Testis (tissue), 3 donors: ENCODE measurements around the gene SDR39U1. TPM values are rescaled to one million over a fixed set of nuclear protein-coding genes. Genes with fewer than 3 reads are reported as not detected.

Experiments used
- DNase-seq: peaks from one replicate; pipeline ENCODE4 v3.0.0-alpha.2; 2019
- H3K27ac ChIP-seq, 2 donors: fragments of 200-600 bp; sonication (generic); one replicate each; pipeline ENCODE4 v1.5.1; 2019
- H3K27me3 ChIP-seq: fragments of 200-600 bp; sonication (generic); one replicate; pipeline ENCODE4 v1.5.1; 2019
- H3K36me3 ChIP-seq: fragments of 200-600 bp; sonication (generic); one replicate; pipeline ENCODE4 v1.5.1; 2017; ENCODE audit warnings: low read depth; ENCODE audit errors: missing control alignments
- H3K4me1 ChIP-seq: fragments of 200-600 bp; sonication (generic); one replicate; pipeline ENCODE4 v1.5.1; 2019
- H3K4me3 ChIP-seq, 2 donors: fragments of 200-600 bp; sonication (generic); one replicate each; pipeline ENCODE4 v1.5.1; 2017 to 2019
- H3K9me3 ChIP-seq: fragments of 200-600 bp; sonication (generic); one replicate; pipeline ENCODE4 v1.5.1; 2017
- POLR2A ChIP-seq: fragments of 450-650 bp; IDR thresholded peaks from one replicate; pipeline ENCODE4 v1.6.1; 2017; ENCODE audit warnings: antibody characterized with exemption, mild to moderate bottlenecking, moderate library complexity
- WGBS, 2 donors: methylation state at CpG; one replicate each; pipeline ENCODE4 v1.1.5; 2018; 5-methylcytosine and 5-hydroxymethylcytosine counted together
- intact Hi-C: fragments of 100-400 bp; cut with DNase I; formaldehyde crosslinking; loops from one replicate; pipeline ENCODE4 v1.15.1; 2023; ENCODE audit warnings: low total_unique reads
- polyA plus RNA-seq: library from polyadenylated mRNA; stranded (reverse); fragments of 350-450 nt; fragmentation: Illumina TruSeq; extraction: RNeasy Lipid Tissue Mini Kit (QIAGEN cat#74804); gene quantifications from one replicate; pipeline ENCODE4 v1.2.3, GENCODE V29; 2014; ENCODE audit warnings: low read depth, low replicate concordance; ENCODE audit not compliant: insufficient read depth
- total RNA-seq, 2 donors: library from RNA; depleted of rRNA; stranded (reverse); fragments of >200 nt; gene quantifications; one replicate each; pipeline ENCODE4 v1.2.3, GENCODE V29; 2016
- TF ChIP-seq, protein P1 (sequence below), 3 experiments: fragments of 450-650 bp in 2 of 3; fragments of 200-600 bp in 1 of 3; sonication (generic) in 1 of 3; IDR thresholded peaks; one replicate each; pipeline ENCODE4 v1.5.1; 2016 to 2019; ENCODE audit warnings: antibody characterized with exemption in 3 of 3, mild to moderate bottlenecking in 2 of 3, moderate library complexity in 1 of 3

The SDR39U1 gene
- total and polyA plus RNA-seq, 3 donors from 2014 or later: 76.6 to 86.1 (median 76.7) TPM

DNA sequence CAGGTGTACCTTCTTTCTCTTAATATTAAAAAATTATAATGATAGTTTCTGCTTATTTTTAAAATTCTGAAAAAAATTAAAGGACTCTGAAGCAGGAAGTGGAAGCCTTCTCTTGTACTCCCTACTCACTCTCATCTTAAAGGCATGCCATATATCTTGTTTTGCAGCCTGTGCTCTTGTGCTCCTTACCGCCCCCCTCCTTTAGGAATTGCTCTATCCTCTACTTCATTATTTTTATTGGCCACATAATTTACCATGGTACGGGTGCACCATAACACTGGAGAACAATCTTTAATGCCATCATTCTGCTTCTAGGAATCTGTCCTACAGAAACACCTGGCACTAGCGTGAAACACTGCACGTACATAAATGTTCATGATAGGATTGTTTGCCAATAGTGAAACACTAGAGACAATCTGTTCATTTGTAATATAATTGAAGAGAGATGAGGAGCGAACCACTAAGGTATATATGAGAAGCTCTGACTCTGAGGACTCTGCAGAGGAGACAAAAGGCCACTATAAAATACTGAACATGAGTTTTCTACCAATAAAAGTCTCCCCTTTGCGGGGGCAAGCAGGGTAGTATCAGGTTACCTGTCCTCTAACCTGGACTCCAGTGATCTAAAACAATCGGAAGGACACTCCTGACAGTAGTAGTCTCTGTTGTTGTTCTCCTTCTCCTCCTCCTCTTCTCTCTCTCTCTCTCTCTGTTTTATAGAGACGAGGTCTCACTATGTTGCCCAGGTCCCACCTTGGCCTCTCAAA lies 50.1 kb downstream of the SDR39U1 start:
- intact Hi-C loops: no loop called here
- Histone ChIP-seq H3K27ac (no peak overlapping the region), H3K36me3 (no peaks in the 10 kb centered on the region), H3K27me3 (no peaks in the 10 kb centered on the region), H3K4me1 (peaks cover 12% of the 10 kb centered on the region), H3K4me3 (no peak overlapping the region), H3K9me3 (no peaks in the 10 kb centered on the region)
- no peak for DNase-seq
- WGBS, 2 donors: 49 to 55% methylated on average over 8 of the region's 8 CpGs
- no peak for TF ChIP-seq POLR2A
- TF ChIP-seq, protein P1, sequence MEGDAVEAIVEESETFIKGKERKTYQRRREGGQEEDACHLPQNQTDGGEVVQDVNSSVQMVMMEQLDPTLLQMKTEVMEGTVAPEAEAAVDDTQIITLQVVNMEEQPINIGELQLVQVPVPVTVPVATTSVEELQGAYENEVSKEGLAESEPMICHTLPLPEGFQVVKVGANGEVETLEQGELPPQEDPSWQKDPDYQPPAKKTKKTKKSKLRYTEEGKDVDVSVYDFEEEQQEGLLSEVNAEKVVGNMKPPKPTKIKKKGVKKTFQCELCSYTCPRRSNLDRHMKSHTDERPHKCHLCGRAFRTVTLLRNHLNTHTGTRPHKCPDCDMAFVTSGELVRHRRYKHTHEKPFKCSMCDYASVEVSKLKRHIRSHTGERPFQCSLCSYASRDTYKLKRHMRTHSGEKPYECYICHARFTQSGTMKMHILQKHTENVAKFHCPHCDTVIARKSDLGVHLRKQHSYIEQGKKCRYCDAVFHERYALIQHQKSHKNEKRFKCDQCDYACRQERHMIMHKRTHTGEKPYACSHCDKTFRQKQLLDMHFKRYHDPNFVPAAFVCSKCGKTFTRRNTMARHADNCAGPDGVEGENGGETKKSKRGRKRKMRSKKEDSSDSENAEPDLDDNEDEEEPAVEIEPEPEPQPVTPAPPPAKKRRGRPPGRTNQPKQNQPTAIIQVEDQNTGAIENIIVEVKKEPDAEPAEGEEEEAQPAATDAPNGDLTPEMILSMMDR (IDR thresholded peaks at IDR 0.05): no peak

- no peak for DNase-seq
- H3K4me3 ChIP-seq: no peak overlapping the region
- peaks cover 12% of the 10 kb centered on the region for H3K4me1 ChIP-seq
- no peaks in the 10 kb centered on the region for H3K9me3 ChIP-seq
- intact Hi-C loops: no loop called here
- H3K27me3 ChIP-seq: no peaks in the 10 kb centered on the region
- H3K36me3 ChIP-seq: no peaks in the 10 kb centered on the region
- TF ChIP-seq POLR2A: no peak
- TF ChIP-seq, protein P1 (IDR thresholded peaks at IDR 0.05): no peak
- no peak overlapping the region for H3K27ac ChIP-seq
- 56 to 75% methylated on average over 6 of the region's 6 CpGs for WGBS, 2 donors
Observed at GRCh38 chr14:24390701-24391468, 51.7 kb downstream of the SDR39U1 start.

Other genes with a start within 250 kb of the SDR39U1 start
- 10 to 100 TPM; 45.0 to 50.0 TPM for gene TM9SF1, start 247.3 kb downstream of the SDR39U1 start, total RNA-seq
- 53.2 TPM for gene TM9SF1, start 247.3 kb downstream of the SDR39U1 start, polyA plus RNA-seq
- gene TSSK4, start 237.1 kb downstream of the SDR39U1 start, total RNA-seq: 10 to 100 TPM; 19.4 to 27.4 TPM
- gene TSSK4, start 237.1 kb downstream of the SDR39U1 start, polyA plus RNA-seq: 78.2 TPM
- gene CHMP4A, start 229.3 kb downstream of the SDR39U1 start, total RNA-seq: 100 to 1,000 TPM in 1 of 2 donors, 10 to 100 TPM in 1; 52.9 to 111 TPM
- gene CHMP4A, start 229.3 kb downstream of the SDR39U1 start, polyA plus RNA-seq: 56.3 TPM
- 10 to 100 TPM; 17.3 to 19.5 TPM for gene MDP1, start 226.7 kb downstream of the SDR39U1 start, total RNA-seq
- gene MDP1, start 226.7 kb downstream of the SDR39U1 start, polyA plus RNA-seq: 20.1 TPM
- 100 to 1,000 TPM in 1 of 2 donors, 10 to 100 TPM in 1; 94.6 to 110 TPM for gene NEDD8, start 210.4 kb downstream of the SDR39U1 start, total RNA-seq
- 180 TPM for gene NEDD8, start 210.4 kb downstream of the SDR39U1 start, polyA plus RNA-seq
- 10 to 100 TPM; 30.0 to 42.2 TPM for gene GMPR2, start 209.8 kb downstream of the SDR39U1 start, total RNA-seq
- 49.9 TPM for gene GMPR2, start 209.8 kb downstream of the SDR39U1 start, polyA plus RNA-seq
- gene TINF2, start 200.2 kb downstream of the SDR39U1 start, total RNA-seq: 10 to 100 TPM; 27.5 to 32.1 TPM
- gene TINF2, start 200.2 kb downstream of the SDR39U1 start, polyA plus RNA-seq: 45.6 TPM
- 10 to 100 TPM in 1 of 2 donors, 1 to 10 TPM in 1; 3.6 to 10.5 TPM for gene TGM1, start 179.6 kb downstream of the SDR39U1 start, total RNA-seq
- gene TGM1, start 179.6 kb downstream of the SDR39U1 start, polyA plus RNA-seq: 5.4 TPM
- gene RABGGTA, start 171.2 kb downstream of the SDR39U1 start, total RNA-seq: 10 to 100 TPM; 70.9 to 90.2 TPM
- 33.5 TPM for gene RABGGTA, start 171.2 kb downstream of the SDR39U1 start, polyA plus RNA-seq
- 10 to 100 TPM; 22.5 to 24.6 TPM for gene DHRS1, start 143.0 kb downstream of the SDR39U1 start, total RNA-seq
- gene DHRS1, start 143.0 kb downstream of the SDR39U1 start, polyA plus RNA-seq: 19.2 TPM
- gene NOP9, start 142.9 kb downstream of the SDR39U1 start, total RNA-seq: 10 to 100 TPM; 25.0 to 27.6 TPM
- 20.1 TPM for gene NOP9, start 142.9 kb downstream of the SDR39U1 start, polyA plus RNA-seq
- gene CIDEB, start 134.8 kb downstream of the SDR39U1 start, total RNA-seq: 1 to 10 TPM; 3.8 to 6.6 TPM
- 7.0 TPM for gene CIDEB, start 134.8 kb downstream of the SDR39U1 start, polyA plus RNA-seq
- 10 to 100 TPM; 23.4 to 28.1 TPM for gene LTB4R2, start 132.6 kb downstream of the SDR39U1 start, total RNA-seq
- 4.2 TPM for gene LTB4R2, start 132.6 kb downstream of the SDR39U1 start, polyA plus RNA-seq
- gene LTB4R, start 131.3 kb downstream of the SDR39U1 start, total RNA-seq: 10 to 100 TPM; 10.3 to 10.9 TPM
- 5.5 TPM for gene LTB4R, start 131.3 kb downstream of the SDR39U1 start, polyA plus RNA-seq
- gene ADCY4, start 107.7 kb downstream of the SDR39U1 start, total RNA-seq: 10 to 100 TPM; 13.9 to 23.1 TPM
- gene ADCY4, start 107.7 kb downstream of the SDR39U1 start, polyA plus RNA-seq: 10.0 TPM
- 10 to 100 TPM in 1 of 2 donors, 1 to 10 TPM in 1; 3.2 to 11.3 TPM for gene RIPK3, start 102.8 kb downstream of the SDR39U1 start, total RNA-seq
- 2.8 TPM for gene RIPK3, start 102.8 kb downstream of the SDR39U1 start, polyA plus RNA-seq
- gene NFATC4, start 74.6 kb downstream of the SDR39U1 start, total RNA-seq: 10 to 100 TPM; 40.9 to 53.5 TPM
- gene NFATC4, start 74.6 kb downstream of the SDR39U1 start, polyA plus RNA-seq: 83.6 TPM
- gene NYNRIN, start 43.8 kb downstream of the SDR39U1 start, total RNA-seq: 10 to 100 TPM; 21.8 TPM
- gene NYNRIN, start 43.8 kb downstream of the SDR39U1 start, polyA plus RNA-seq: 22.0 TPM
- 10 to 100 TPM; 13.5 to 17.0 TPM for gene CBLN3, start 13.1 kb downstream of the SDR39U1 start, total RNA-seq
- gene CBLN3, start 13.1 kb downstream of the SDR39U1 start, polyA plus RNA-seq: 9.0 TPM
- gene KHNYN, start 12.8 kb downstream of the SDR39U1 start, total RNA-seq: 10 to 100 TPM; 52.0 to 66.0 TPM
- gene KHNYN, start 12.8 kb downstream of the SDR39U1 start, polyA plus RNA-seq: 27.9 TPM
- gene CMA1, start 65.5 kb upstream of the SDR39U1 start, total RNA-seq: not detected
- 4.0 TPM for gene CMA1, start 65.5 kb upstream of the SDR39U1 start, polyA plus RNA-seq
- 1 to 10 TPM in 1 of 2 donors, not detected in 1; 3.8 TPM for gene CTSG, start 133.5 kb upstream of the SDR39U1 start, total RNA-seq
- 9.2 TPM for gene CTSG, start 133.5 kb upstream of the SDR39U1 start, polyA plus RNA-seq
- 1 to 10 TPM in 1 of 2 donors, not detected in 1; 1.3 TPM for gene GZMH, start 166.9 kb upstream of the SDR39U1 start, total RNA-seq
- gene GZMH, start 166.9 kb upstream of the SDR39U1 start, polyA plus RNA-seq: 4.0 TPM
- under 1 TPM in 1 of 2 donors, not detected in 1; 0.93 TPM for gene GZMB, start 191.4 kb upstream of the SDR39U1 start, total RNA-seq
- 1.5 TPM for gene GZMB, start 191.4 kb upstream of the SDR39U1 start, polyA plus RNA-seq